Erythroblast (primary cell): ENCODE measurements around the gene XPO6.

Source experiments
- GATA1 ChIP-seq: IDR thresholded peaks from 2 replicates; pipeline ENCODE4 v1.6.1; 2011; ENCODE audit warnings: low read depth, mild to moderate bottlenecking, control low read depth, low read length, moderate library complexity
- POLR2A ChIP-seq: IDR thresholded peaks from 2 replicates; pipeline ENCODE4 v1.6.1; 2011; ENCODE audit warnings: mild to moderate bottlenecking, low read length

DNA sequence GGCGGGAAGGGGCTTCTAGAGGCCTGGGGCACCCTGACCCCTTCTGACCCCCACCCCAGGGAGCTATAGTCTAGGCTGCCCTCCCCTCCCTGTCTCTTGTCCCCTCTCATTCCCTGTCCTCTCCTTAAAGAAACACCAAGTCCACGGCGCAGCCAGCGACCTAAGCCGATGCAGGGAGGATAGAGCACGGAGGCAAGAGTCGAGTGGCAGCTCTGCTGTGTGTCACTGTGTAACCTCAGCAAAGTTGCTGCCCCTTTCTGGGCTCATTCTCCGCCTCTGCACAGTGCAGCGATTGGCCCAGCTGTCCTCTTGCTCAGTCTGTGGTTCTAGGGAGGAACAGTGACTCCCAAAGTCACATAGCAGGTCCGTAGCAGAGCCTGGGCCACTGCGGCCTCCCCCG is 44.1 kb upstream of the XPO6 start:
- no peak for TF ChIP-seq POLR2A
- TF ChIP-seq GATA1 = no peak
